Adrenal gland (tissue), 12 donors: Measurements from ENCODE around the gene NOLC1. TPM values are rescaled to one million over a fixed set of nuclear protein-coding genes. Genes with fewer than 3 reads are reported as not detected.

Experiments
- DNase-seq, 7 donors: peaks; one replicate each; pipeline ENCODE4 v3.0.0-alpha.2; 2019 to 2020
- H3K27ac ChIP-seq, 5 donors: fragments of 200-600 bp; sonication (generic) in 4 of 5; 1 replicate in 3 of 5; 2 replicates in 2 of 5; pipeline versions ENCODE4 v1.5.1 to v1.8.0; 2016 to 2020; ENCODE audit warnings: mild to moderate bottlenecking in 1 of 5
- H3K27me3 ChIP-seq: fragments of 200-600 bp; 2 replicates; pipeline ENCODE4 v1.8.0; 2021
- H3K36me3 ChIP-seq, 2 donors: fragments of 200-600 bp; replicated peaks in 1 of 2; 1 replicate in 1 of 2; 2 replicates in 1 of 2; pipeline versions ENCODE4 v1.5.1 to v1.8.0; 2018 to 2022
- H3K4me1 ChIP-seq, 2 donors: fragments of 200-600 bp; replicated peaks in 1 of 2; 1 replicate in 1 of 2; 2 replicates in 1 of 2; pipeline versions ENCODE4 v1.5.1 to v1.8.0; 2018 to 2021
- H3K4me3 ChIP-seq, 4 donors: fragments of 200-600 bp; sonication (generic) in 3 of 4; one replicate each; pipeline ENCODE4 v1.5.1; 2016 to 2018
- H3K9me3 ChIP-seq, 3 donors: fragments of 200-600 bp; sonication (generic) in 1 of 3; replicated peaks in 1 of 3; 1 replicate in 2 of 3; 2 replicates in 1 of 3; pipeline versions ENCODE4 v1.5.1 to v1.8.0; 2016 to 2021
- POLR2A ChIP-seq, 2 donors: fragments of 450-650 bp; IDR thresholded peaks; one replicate each; pipeline ENCODE4 v1.6.1; 2017; ENCODE audit warnings: antibody characterized with exemption in 2 of 2, mild to moderate bottlenecking in 2 of 2, moderate library complexity in 1 of 2
- WGBS, 4 donors: extraction: QIAGEN DNeasy Blood & Tissue Kit in 2 of 4; methylation state at CpG; one replicate each; pipeline versions ENCODE4 v1.1.5 to v1.1.7; 2013 to 2017; 5-methylcytosine and 5-hydroxymethylcytosine counted together
- intact Hi-C, 2 donors: fragments of 100-400 bp; cut with DNase I; formaldehyde crosslinking; loops; one replicate each; pipeline versions ENCODE4 v1.14.1 to v1.15.0; 2022 to 2023
- polyA plus RNA-seq, 3 donors: library from polyadenylated mRNA; stranded (reverse); fragments of 200-250 nt in 2 of 3; fragments of 350-450 nt in 1 of 3; fragmentation: Illumina TruSeq in 1 of 3; extraction: RNeasy Lipid Tissue Mini Kit (QIAGEN cat#74804) in 1 of 3; gene quantifications; one replicate each; pipeline ENCODE4 v1.2.3, GENCODE V29; 2013 to 2014
- total RNA-seq, 9 donors: library from RNA; depleted of rRNA in 4 of 9; stranded (reverse); fragments of >200 nt in 4 of 9; fragments of 120-200 nt in 1 of 9; fragmentation: NEBNext Ultra II Directional in 1 of 9; extraction: Animal tissue kit (Norgen Biotek cat#: 25700) in 1 of 9; gene quantifications; one replicate each; pipeline versions ENCODE4 v1.1.0 to v1.2.4, GENCODE V29; 2013 to 2023
- TF ChIP-seq, protein P1 (sequence below), 6 experiments: fragments of 450-650 bp in 4 of 6; fragments of 200-600 bp in 2 of 6; sonication (generic) in 1 of 6; IDR thresholded peaks; 1 replicate in 5 of 6; 2 replicates in 1 of 6; pipeline versions ENCODE4 v1.5.1 to v1.8.0; 2016 to 2021; ENCODE audit warnings: antibody characterized with exemption in 6 of 6, mild to moderate bottlenecking in 2 of 6, moderate library complexity in 1 of 6
- donor health status: healthy with polysubstance abuse.
- donor health status: Bipolar disorder and iron deficiency.
- donor health status: DM: yes; HTN: yes; CAD: no.
- donor health status: DM: no; HTN: no; CAD: no.
- donor health status: DM: no; HTN: no; CAD: no.
- donor health status: DM: yes; HTN: yes; CAD: no.

The NOLC1 gene
- total and polyA plus RNA-seq, 12 donors, result 18.6 to 111 (median 32.8) TPM

DNA sequence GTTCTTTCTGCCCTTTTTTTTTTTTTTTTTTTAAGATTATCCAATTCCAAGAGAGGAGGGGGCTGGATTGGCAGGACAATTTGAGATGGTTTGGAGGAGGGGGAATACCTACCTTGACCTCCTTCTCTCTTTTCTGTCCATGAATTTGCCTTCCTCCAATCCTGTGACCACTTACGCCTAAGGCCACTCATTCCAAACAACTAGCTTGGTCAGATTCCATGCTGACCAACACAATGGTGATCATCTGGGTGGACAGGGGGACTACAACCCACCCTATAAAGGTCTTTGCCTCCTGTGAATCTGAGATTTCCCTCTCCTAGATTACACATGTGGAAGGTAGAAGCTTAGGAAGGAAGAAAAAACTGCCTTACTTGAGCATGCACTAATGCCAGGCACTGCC, 29.7 kb upstream of the NOLC1 start:
- intact Hi-C loops, result no loop called here
- H3K27ac ChIP-seq, result no peak overlapping the region

DNA sequence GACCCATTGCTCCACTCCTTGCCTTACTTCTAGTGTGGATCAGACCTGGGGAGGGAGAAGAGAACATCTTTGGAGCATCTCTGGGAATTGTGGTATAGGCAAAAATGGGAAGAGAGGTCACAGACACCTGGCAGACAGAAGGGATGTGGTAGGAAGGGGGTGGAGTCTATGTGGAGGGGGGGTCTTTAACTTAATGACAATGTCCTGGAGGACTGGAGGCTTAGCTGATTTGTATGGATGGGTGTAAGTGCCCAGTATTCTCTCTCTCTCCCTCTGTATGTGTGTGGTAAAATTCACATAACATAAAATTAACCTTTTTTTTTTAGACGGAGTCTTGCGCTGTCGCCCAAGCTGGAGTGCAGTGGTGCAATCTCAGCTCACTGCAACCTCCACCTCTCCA, 29.0 kb upstream of the NOLC1 start:
- intact Hi-C loops, result no loop called here
- no peak for DNase-seq
- no peak overlapping the region for H3K4me3 ChIP-seq
- no peak overlapping the region for H3K27ac ChIP-seq
- WGBS, 4 donors, result 90 to 94% (median 93%) methylated on average over 3 of the region's 3 CpGs
- no peaks in the 10 kb centered on the region for H3K9me3 ChIP-seq
- TF ChIP-seq POLR2A (IDR thresholded peaks at IDR 0.05), result no peak
- no peaks in the 10 kb centered on the region for H3K36me3 ChIP-seq
- H3K27me3 ChIP-seq, result no peaks in the 10 kb centered on the region
- H3K4me1 ChIP-seq, result peaks cover 11 to 16% of the 10 kb centered on the region in 2 donors

More for the DNA sequence above, 29.7 kb upstream of the NOLC1 start:
- Histone ChIP-seq H3K36me3 (no peaks in the 10 kb centered on the region), H3K9me3 (no peaks in the 10 kb centered on the region), H3K4me1 (peaks cover 18 to 24% of the 10 kb centered on the region in 2 donors), H3K27me3 (no peaks in the 10 kb centered on the region), H3K4me3 (no peak overlapping the region)
- WGBS, 4 donors, result 94 to 100% (median 97%) methylated on average over 1 of the region's 1 CpG
- TF ChIP-seq, protein P1, sequence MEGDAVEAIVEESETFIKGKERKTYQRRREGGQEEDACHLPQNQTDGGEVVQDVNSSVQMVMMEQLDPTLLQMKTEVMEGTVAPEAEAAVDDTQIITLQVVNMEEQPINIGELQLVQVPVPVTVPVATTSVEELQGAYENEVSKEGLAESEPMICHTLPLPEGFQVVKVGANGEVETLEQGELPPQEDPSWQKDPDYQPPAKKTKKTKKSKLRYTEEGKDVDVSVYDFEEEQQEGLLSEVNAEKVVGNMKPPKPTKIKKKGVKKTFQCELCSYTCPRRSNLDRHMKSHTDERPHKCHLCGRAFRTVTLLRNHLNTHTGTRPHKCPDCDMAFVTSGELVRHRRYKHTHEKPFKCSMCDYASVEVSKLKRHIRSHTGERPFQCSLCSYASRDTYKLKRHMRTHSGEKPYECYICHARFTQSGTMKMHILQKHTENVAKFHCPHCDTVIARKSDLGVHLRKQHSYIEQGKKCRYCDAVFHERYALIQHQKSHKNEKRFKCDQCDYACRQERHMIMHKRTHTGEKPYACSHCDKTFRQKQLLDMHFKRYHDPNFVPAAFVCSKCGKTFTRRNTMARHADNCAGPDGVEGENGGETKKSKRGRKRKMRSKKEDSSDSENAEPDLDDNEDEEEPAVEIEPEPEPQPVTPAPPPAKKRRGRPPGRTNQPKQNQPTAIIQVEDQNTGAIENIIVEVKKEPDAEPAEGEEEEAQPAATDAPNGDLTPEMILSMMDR (IDR thresholded peaks at IDR 0.05), result no peak
- no peak for TF ChIP-seq POLR2A (IDR thresholded peaks at IDR 0.05)
- DNase-seq, result no peak

DNA sequence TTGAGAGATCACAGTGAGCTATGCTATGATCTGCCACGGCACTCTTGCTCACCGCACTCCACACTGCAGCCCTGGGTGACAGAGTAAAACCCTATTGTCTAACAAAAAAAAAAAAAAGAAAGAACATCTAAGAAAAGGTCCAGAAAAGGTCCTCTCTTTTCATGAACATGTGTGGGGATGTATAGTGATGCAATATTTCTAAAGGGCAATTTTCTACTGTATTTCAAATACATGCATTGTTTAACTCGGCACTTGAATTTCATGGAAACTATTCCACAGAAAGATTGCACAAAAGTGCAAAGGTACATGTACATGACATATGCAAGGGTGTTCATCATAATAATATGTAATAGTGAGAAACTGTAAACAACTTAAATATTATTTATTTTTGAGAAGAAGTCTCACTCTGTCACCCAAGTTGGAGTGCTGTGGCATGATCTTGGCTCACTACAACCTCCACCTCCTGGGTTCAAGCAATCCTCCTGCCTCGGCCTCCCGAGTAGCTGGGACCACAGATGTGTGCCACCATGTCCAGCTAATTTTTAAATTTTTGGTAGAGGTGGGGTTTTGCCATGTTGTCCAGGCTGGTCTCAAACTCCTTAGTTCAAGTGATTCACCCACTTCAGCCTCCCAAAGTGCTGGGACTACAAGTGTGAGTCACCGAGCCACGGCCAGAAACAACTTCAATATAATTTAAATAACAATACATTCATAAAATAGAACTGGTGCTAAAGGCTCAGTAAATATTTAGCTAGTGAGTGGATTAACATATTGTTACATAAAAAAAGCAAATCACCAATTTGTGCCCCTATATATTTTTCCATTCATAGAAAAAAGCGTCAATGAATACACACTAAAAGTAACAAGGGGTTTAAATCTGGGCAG, 20.7 kb upstream of the NOLC1 start:
- whole genome bisulfite sequencing, 4 donors, result 81 to 83% (median 82%) methylated on average over 8 of the region's 8 CpGs
- no peak for DNase-seq
- no peak overlapping the region for H3K4me3 ChIP-seq
- H3K9me3 ChIP-seq, result no peaks in the 10 kb centered on the region
- no peak for TF ChIP-seq POLR2A (IDR thresholded peaks at IDR 0.05)
- TF ChIP-seq, protein P1 (IDR thresholded peaks at IDR 0.05), result no peak
- H3K27me3 ChIP-seq, result no peaks in the 10 kb centered on the region
- H3K27ac ChIP-seq, result peak overlapping the region in 1 of 5 donors; percentile 92
- H3K36me3 ChIP-seq, result no peaks in the 10 kb centered on the region
- H3K4me1 ChIP-seq, result peaks cover 10 to 23% of the 10 kb centered on the region in 2 donors
- intact Hi-C loops, result no loop called here

DNA sequence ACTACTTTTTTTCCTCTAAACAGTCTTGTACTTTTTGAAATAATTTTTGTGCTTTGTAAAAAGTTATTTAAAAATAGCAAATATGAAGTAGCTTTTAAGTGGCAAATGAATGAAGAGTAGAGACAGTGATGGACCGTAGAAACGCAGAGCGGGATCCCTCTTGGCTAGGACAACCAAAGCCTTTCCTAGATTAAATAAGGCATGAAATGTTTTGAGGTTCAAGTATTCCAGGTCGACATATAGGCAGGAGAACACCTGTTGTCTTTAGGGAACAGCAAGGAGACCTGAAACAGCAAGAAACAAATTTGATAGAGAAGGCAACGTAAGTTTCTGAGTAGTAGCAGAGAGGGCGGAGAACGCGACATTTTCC, 20.0 kb upstream of the NOLC1 start:
- no peak for TF ChIP-seq POLR2A (IDR thresholded peaks at IDR 0.05)
- TF ChIP-seq, protein P1 (IDR thresholded peaks at IDR 0.05), result no peak
- H3K4me3 ChIP-seq, result peak overlapping the region in 1 of 4 donors; percentile 89
- DNase-seq, result no peak
- intact Hi-C loops, result no loop called here
- H3K9me3 ChIP-seq, result no peaks in the 10 kb centered on the region
- H3K4me1 ChIP-seq, result peaks cover 10 to 24% of the 10 kb centered on the region in 2 donors
- WGBS, 4 donors, result 20 to 26% (median 22%) methylated on average over 8 of the region's 8 CpGs
- H3K27ac ChIP-seq, result peak overlapping the region in 4 of 5 donors; percentile 6 to 94 (median 60)
- no peaks in the 10 kb centered on the region for H3K27me3 ChIP-seq
- H3K36me3 ChIP-seq, result no peaks in the 10 kb centered on the region
